Endothelial cell of umbilical vein (primary cell): ENCODE results near the gene IKZF3. TPM values are rescaled to one million over a fixed set of nuclear protein-coding genes. Genes with fewer than 3 reads are reported as not detected.

Experiments used
- BruUV-seq: library from RNA; stranded (reverse); fragments of 400-500 nt; replicated peaks from 2 replicates; lab custom pipeline; 2021; lab: Mats Ljungman, UMichigan
- CTCF ChIA-PET: fragments of 300-600, 350-600 bp; sonication (Branson Sonifier 250); formaldehyde crosslinking; loops from one replicate; lab custom pipeline; 2021; ENCODE audit warnings: antibody characterized with exemption, inconsistent platforms; lab: Charles Lee
- POLR2A ChIA-PET: fragments of 300-600, 350-600 bp; sonication (Branson Sonifier 250); formaldehyde crosslinking; loops from one replicate; lab custom pipeline; 2021; ENCODE audit warnings: antibody characterized with exemption, inconsistent platforms; lab: Charles Lee
- DNase-seq: peaks from one replicate; pipeline ENCODE4 v3.0.0-alpha.2; 2011; ENCODE audit warnings: low read depth, low spot score
- FAIRE-seq: peaks from 2 replicates; lab custom pipeline; 2011; peaks lifted over from hg19 to GRCh38; lab: Jason Lieb, UNC
- H2AFZ ChIP-seq: 2 replicates; pipeline ENCODE4 v1.6.0; 2012; ENCODE audit warnings: low read depth, low read length, control low read depth, inconsistent platforms
- H3K27ac ChIP-seq: 2 replicates; pipeline ENCODE4 v1.5.1; 2011; ENCODE audit warnings: low read depth, mild to moderate bottlenecking, control low read depth, low read length, moderate library complexity; ENCODE audit not compliant: insufficient read depth
- H3K27me3 ChIP-seq, 2 experiments: 2 replicates each; pipeline versions ENCODE4 v1.6.0 to v1.6.1; 2011; ENCODE audit warnings: low read length in 2 of 2, mixed read lengths in 1 of 2; ENCODE audit not compliant: control insufficient read depth in 2 of 2, insufficient read depth in 2 of 2
- H3K36me3 ChIP-seq, 2 experiments: 2 replicates in 1 of 2; 3 replicates in 1 of 2; pipeline ENCODE4 v1.5.1; 2011; ENCODE audit warnings: low read length in 2 of 2, mild to moderate bottlenecking in 1 of 2, moderate library complexity in 1 of 2; ENCODE audit not compliant: control insufficient read depth in 2 of 2, insufficient read depth in 2 of 2; ENCODE audit errors: extremely low read depth in 1 of 2
- H3K4me1 ChIP-seq: 3 replicates; pipeline ENCODE4 v1.5.1; 2011; ENCODE audit warnings: mild to moderate bottlenecking, low read length; ENCODE audit not compliant: control insufficient read depth, insufficient read depth; ENCODE audit errors: extremely low read depth
- H3K4me2 ChIP-seq: 2 replicates; pipeline ENCODE4 v1.6.1; 2011; ENCODE audit warnings: low read length, control low read depth, mixed read lengths; ENCODE audit not compliant: insufficient read depth
- H3K4me3 ChIP-seq, 3 experiments: fragments of 200-600 bp in 1 of 3; sonication (generic), shearing (Covaris generic) in 1 of 3; replicated peaks in 1 of 3; 2 replicates each; pipeline ENCODE4 v1.5.1; 2011 to 2016; ENCODE audit warnings: control low read depth in 3 of 3, low read length in 3 of 3, mild to moderate bottlenecking in 2 of 3, inconsistent platforms in 1 of 3, low read depth in 1 of 3, moderate library complexity in 1 of 3; ENCODE audit not compliant: insufficient read depth in 1 of 3
- H3K79me2 ChIP-seq: 2 replicates; pipeline ENCODE4 v1.6.0; 2012; ENCODE audit warnings: low read length, inconsistent platforms; ENCODE audit not compliant: control insufficient read depth, insufficient read depth
- H3K9ac ChIP-seq: replicated peaks from 2 replicates; pipeline ENCODE3; 2011; ENCODE audit warnings: low read length, control low read depth; ENCODE audit not compliant: insufficient read depth; ENCODE audit errors: extremely low read depth
- H3K9me1 ChIP-seq: replicated peaks from 3 replicates; pipeline ENCODE4 v1.6.0; 2011; ENCODE audit warnings: mild to moderate bottlenecking, low read length; ENCODE audit not compliant: control insufficient read depth, insufficient read depth; ENCODE audit errors: extremely low read depth
- H3K9me3 ChIP-seq: replicated peaks from 2 replicates; pipeline ENCODE4 v1.5.1; 2012; ENCODE audit warnings: low read length, inconsistent platforms; ENCODE audit not compliant: control insufficient read depth, insufficient read depth
- H4K20me1 ChIP-seq: replicated peaks from 2 replicates; pipeline ENCODE3; 2011; ENCODE audit warnings: mild to moderate bottlenecking, low read length; ENCODE audit not compliant: control insufficient read depth, insufficient read depth; ENCODE audit errors: extremely low read depth
- EZH2 ChIP-seq: IDR thresholded peaks from 2 replicates; pipeline ENCODE4 v1.6.1; 2012; ENCODE audit warnings: borderline replicate concordance, low read depth, mild to moderate bottlenecking, moderate library complexity, low read length, inconsistent platforms; ENCODE audit not compliant: severe bottlenecking
- FOS ChIP-seq: IDR thresholded peaks from 2 replicates; pipeline ENCODE4 v1.6.1; 2011; ENCODE audit warnings: mild to moderate bottlenecking, low read length, moderate library complexity, borderline replicate concordance; ENCODE audit not compliant: insufficient read depth
- GATA2 ChIP-seq: IDR thresholded peaks from 2 replicates; pipeline ENCODE4 v1.7.0; 2011; ENCODE audit warnings: low read depth, mild to moderate bottlenecking, moderate library complexity, mixed read lengths, low read length; ENCODE audit not compliant: insufficient read length, insufficient read depth
- JUN ChIP-seq: IDR thresholded peaks from 2 replicates; pipeline ENCODE4 v1.6.1; 2011; ENCODE audit warnings: borderline replicate concordance, low read depth; ENCODE audit not compliant: insufficient read length, insufficient read depth
- MYC ChIP-seq: IDR thresholded peaks from one replicate; pipeline ENCODE4 v1.6.1; 2011; ENCODE audit warnings: mild to moderate bottlenecking, low read depth, low read length
- POLR2A ChIP-seq: IDR thresholded peaks from 2 replicates; pipeline ENCODE4 v1.6.1; 2012; ENCODE audit warnings: low read depth, mild to moderate bottlenecking, control low read depth, low read length
- POLR2AphosphoS5 ChIP-seq: IDR thresholded peaks from 2 replicates; pipeline ENCODE4 v1.6.1; 2012; ENCODE audit warnings: low read depth, mild to moderate bottlenecking, control low read depth, low read length, moderate library complexity; ENCODE audit not compliant: insufficient read depth
- dilution Hi-C: fragments of 300-500 bp; cut with MboI; formaldehyde crosslinking; loops from one replicate; pipeline ENCODE4 v1.15.0; 2019; ENCODE audit warnings: low sequenced_read_pairs; ENCODE audit not compliant: extremely low pct_ligation_motif_present
- intact Hi-C: fragments of 100-400 bp; cut with micrococcal nuclease; formaldehyde crosslinking; loops from one replicate; pipeline ENCODE4 v1.10.0; 2022
- polyA plus RNA-seq, 4 experiments: library from polyadenylated mRNA; depleted of rRNA in 3 of 4; stranded (reverse) in 3 of 4; unstranded in 1 of 4; fragments of >200 nt; gene quantifications; 2 replicates each; pipeline versions ENCODE4 v1.2.1 to v1.2.3, GENCODE V29; 2011 to 2012; ENCODE audit warnings: missing spikeins in 1 of 4
- total RNA-seq: library from RNA; stranded (reverse); gene quantifications from 2 replicates; pipeline ENCODE4 v1.2.3, GENCODE V29; 2021
- TF ChIP-seq, protein P1 (sequence below), 2 donors: IDR thresholded peaks; 1 replicate in 1 of 2; 2 replicates in 1 of 2; pipeline ENCODE4 v1.5.1; 2011; ENCODE audit warnings: low read length in 2 of 2, mild to moderate bottlenecking in 2 of 2, moderate library complexity in 2 of 2, control low read depth in 1 of 2, inconsistent platforms in 1 of 2, low read depth in 1 of 2; ENCODE audit not compliant: insufficient read depth in 1 of 2; ENCODE audit errors: extremely low read depth in 1 of 2
- TF ChIP-seq, protein P2 (sequence below): IDR thresholded peaks from 2 replicates; pipeline ENCODE4 v1.6.1; 2011; ENCODE audit not compliant: insufficient read depth, insufficient read length

IKZF3 gene
- total and polyA plus RNA-seq, 2 donors (not counting 3 experiments of a cell fraction or from before 2014, with no cell fraction given): not detected

GRCh38 chr17:39814497-39814896 is 49.6 kb downstream of the IKZF3 start:
- dilution Hi-C loops: no loop called here
- Histone ChIP-seq H3K9me1 (no peaks in the 10 kb centered on the region), H3K79me2 (no peaks in the 10 kb centered on the region), H3K4me3 (no peak overlapping the region), H4K20me1 (no peaks in the 10 kb centered on the region), H3K4me2 (no peak overlapping the region), H3K27ac (no peak overlapping the region), H3K4me1 (no peaks in the 10 kb centered on the region), H2AFZ (no peak overlapping the region), H3K27me3 (peaks cover 27 to 37% of the 10 kb centered on the region in 2 experiments), H3K36me3 (no peaks in the 10 kb centered on the region), H3K9me3 (no peaks in the 10 kb centered on the region), H3K9ac (no peak overlapping the region)
- ChIA-PET POLR2A (no interaction called here), CTCF (interaction anchor here (1.2 kb wide), 1 partner anchor 9 kb away, joined by 6 read pairs; no protein-coding TSS in a partner anchor)
- no peak for FAIRE-seq
- TF ChIP-seq GATA2 (no peak), JUN (no peak), POLR2A (no peak), FOS (no peak), MYC (no peak), EZH2 (no peak), POLR2AphosphoS5 (no peak)
- TF ChIP-seq, protein P1, sequence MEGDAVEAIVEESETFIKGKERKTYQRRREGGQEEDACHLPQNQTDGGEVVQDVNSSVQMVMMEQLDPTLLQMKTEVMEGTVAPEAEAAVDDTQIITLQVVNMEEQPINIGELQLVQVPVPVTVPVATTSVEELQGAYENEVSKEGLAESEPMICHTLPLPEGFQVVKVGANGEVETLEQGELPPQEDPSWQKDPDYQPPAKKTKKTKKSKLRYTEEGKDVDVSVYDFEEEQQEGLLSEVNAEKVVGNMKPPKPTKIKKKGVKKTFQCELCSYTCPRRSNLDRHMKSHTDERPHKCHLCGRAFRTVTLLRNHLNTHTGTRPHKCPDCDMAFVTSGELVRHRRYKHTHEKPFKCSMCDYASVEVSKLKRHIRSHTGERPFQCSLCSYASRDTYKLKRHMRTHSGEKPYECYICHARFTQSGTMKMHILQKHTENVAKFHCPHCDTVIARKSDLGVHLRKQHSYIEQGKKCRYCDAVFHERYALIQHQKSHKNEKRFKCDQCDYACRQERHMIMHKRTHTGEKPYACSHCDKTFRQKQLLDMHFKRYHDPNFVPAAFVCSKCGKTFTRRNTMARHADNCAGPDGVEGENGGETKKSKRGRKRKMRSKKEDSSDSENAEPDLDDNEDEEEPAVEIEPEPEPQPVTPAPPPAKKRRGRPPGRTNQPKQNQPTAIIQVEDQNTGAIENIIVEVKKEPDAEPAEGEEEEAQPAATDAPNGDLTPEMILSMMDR (IDR thresholded peaks at IDR 0.05; ENCODE audit: extremely low read depth in 1 of 2, insufficient read depth in 1 of 2, low read depth in 1 of 2, low read length in 2 of 2): no peak
- TF ChIP-seq, protein P2, sequence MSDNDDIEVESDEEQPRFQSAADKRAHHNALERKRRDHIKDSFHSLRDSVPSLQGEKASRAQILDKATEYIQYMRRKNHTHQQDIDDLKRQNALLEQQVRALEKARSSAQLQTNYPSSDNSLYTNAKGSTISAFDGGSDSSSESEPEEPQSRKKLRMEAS: no peak
- BruUV-seq: no TSS peak
- intact Hi-C loops: no loop called here
- no peak for DNase-seq
